ENCODE results near the gene CCDC15.

Gene CCDC15

DNA sequence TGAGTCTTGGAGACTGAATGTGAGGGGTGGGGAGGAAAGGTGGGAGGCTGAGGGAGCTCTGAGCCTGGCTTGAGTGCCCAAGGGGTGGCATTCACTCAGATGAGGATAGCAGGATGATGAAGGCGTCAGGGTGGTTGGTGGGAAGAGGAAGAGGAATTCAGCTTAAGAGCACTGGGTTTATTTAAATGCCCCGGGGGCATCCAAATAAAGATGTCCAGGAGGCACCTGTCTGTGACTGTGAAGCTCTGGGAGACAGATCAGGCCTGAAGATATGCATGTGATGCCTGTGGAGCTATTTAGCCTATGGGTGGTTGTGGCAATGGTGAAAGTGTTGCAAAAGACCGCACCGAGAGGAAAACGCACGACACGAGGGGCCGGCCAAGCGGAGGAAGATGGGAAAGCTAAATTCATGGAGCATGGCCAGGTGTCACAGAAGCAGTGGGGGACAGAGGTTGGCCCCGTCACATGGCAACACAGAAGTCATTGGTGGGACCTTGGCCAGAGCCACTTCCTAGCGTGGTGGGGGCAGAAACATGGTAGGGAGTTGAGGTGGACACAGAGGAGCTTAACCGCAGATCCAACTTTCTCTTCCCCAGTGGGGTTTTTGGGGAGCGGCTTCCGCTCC, 124.6 kb downstream of the CCDC15 start:
- Histone ChIP-seq H3K27ac (ENCODE audit: low read length) (no peak overlapping the region), H3K36me3 (ENCODE audit: control insufficient read depth in 1 of 2, insufficient read depth in 2 of 2, low read length in 2 of 2) (no peaks in the 10 kb centered on the region), H3K9me3 (ENCODE audit: control insufficient read depth in 1 of 2, low read length in 2 of 2) (no peaks in the 10 kb centered on the region), H3K4me3 (ENCODE audit: low read depth in 1 of 2, low read length in 2 of 2) (no peak overlapping the region), H3K27me3 (ENCODE audit: low read depth, low read length) (no peaks in the 10 kb centered on the region), H3K4me1 (ENCODE audit: control insufficient read depth in 1 of 2, insufficient read depth in 2 of 2, low read length in 2 of 2) (no peaks in the 10 kb centered on the region)

DNA sequence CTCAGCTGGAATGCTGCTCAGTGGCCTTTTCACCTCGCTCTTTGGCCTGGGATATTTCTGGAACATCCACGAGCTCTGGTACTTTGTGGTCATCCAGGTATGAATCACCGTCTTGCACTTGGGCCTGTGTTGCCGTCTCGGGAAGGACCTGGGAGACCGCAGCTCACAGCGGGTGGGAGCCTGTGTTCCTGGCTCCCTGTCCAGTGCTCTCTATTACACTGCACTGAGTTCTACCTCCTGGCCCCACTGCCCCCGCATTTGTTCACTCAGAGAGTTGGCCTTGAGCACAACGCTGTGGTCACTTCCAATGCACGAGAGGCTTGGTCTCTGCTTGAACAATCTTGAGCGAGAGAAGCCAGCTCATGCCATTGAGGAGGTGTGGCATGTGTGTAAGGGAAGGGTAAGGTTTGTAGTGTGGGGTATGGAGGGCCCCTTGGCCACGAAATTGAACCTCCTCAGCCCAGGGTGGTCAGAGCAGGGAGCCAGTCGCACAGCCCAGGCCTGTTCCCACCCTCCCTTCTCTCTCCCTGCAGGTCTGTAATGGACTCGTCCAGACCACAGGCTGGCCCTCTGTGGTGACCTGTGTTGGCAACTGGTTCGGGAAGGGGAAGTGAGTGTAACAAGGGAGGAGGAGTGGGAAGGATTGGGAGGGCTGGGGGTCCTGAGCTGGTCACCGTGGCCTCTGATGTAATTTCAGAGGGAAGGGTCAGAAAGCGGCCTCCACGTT, 125.3 kb downstream of the CCDC15 start:
- H3K4me1 ChIP-seq (ENCODE audit: control insufficient read depth in 1 of 2, insufficient read depth in 2 of 2, low read length in 2 of 2) = no peaks in the 10 kb centered on the region
- H3K36me3 ChIP-seq (ENCODE audit: control insufficient read depth in 1 of 2, insufficient read depth in 2 of 2, low read length in 2 of 2) = no peaks in the 10 kb centered on the region
- no peaks in the 10 kb centered on the region for H3K27me3 ChIP-seq (ENCODE audit: low read depth, low read length)
- no peak overlapping the region for H3K27ac ChIP-seq (ENCODE audit: low read length)
- H3K4me3 ChIP-seq (ENCODE audit: low read depth in 1 of 2, low read length in 2 of 2) = no peak overlapping the region
- no peaks in the 10 kb centered on the region for H3K9me3 ChIP-seq (ENCODE audit: control insufficient read depth in 1 of 2, low read length in 2 of 2)

DNA sequence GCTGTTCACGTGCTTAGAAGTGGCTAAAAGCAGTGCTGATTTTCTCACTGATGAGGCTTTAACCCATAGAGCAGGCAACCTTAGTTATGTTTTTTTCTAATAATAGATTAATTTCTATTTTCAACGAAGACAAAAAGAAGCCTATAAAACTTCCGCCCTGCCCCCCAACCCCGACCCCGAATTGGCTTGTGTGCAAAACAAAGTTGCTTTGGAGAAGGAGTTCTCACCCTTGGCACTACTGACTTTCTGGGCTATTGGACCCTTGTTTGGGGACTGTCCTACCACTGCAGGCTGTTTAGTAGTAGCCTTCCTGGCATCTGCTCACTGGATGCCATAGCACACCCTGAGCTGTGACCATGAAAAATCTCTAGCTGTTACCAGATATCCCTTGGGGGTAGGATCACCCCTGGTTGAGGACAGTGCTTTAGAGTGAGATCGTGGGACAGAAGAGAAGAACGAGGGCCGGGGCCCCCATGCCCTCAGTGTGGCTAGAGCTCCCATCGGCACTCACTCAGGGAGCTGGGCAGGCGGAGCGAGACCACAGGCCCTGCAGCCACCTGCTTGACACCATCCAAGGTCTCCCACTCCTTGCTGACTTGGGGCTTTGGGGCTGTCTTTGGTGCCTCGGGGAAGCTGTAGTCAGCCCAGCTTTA, 126.0 kb downstream of the CCDC15 start:
- Histone ChIP-seq H3K27me3 (ENCODE audit: low read depth, low read length) (no peaks in the 10 kb centered on the region), H3K4me3 (ENCODE audit: low read depth in 1 of 2, low read length in 2 of 2) (no peak overlapping the region), H3K4me1 (ENCODE audit: control insufficient read depth in 1 of 2, insufficient read depth in 2 of 2, low read length in 2 of 2) (no peaks in the 10 kb centered on the region), H3K9me3 (ENCODE audit: control insufficient read depth in 1 of 2, low read length in 2 of 2) (no peaks in the 10 kb centered on the region), H3K36me3 (ENCODE audit: control insufficient read depth in 1 of 2, insufficient read depth in 2 of 2, low read length in 2 of 2) (no peaks in the 10 kb centered on the region), H3K27ac (ENCODE audit: low read length) (no peak overlapping the region)

DNA sequence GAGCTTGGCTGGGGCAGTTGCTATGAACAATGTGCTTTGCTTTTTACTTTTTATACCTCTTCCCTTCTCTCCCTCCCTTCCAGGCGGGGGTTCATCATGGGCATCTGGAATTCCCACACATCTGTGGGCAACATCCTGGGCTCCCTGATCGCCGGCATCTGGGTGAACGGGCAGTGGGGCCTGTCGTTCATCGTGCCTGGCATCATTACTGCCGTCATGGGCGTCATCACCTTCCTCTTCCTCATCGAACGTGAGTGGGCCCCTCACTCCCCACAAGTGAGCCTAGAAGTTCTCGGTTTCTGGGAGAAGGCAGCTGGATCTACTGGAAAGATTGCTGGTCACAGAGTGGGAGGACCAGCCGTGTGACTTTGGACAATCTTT, 126.5 kb downstream of the CCDC15 start:
- H3K4me1 ChIP-seq (ENCODE audit: control insufficient read depth in 1 of 2, insufficient read depth in 2 of 2, low read length in 2 of 2) = no peaks in the 10 kb centered on the region
- no peaks in the 10 kb centered on the region for H3K27me3 ChIP-seq (ENCODE audit: low read depth, low read length)
- no peaks in the 10 kb centered on the region for H3K36me3 ChIP-seq (ENCODE audit: control insufficient read depth in 1 of 2, insufficient read depth in 2 of 2, low read length in 2 of 2)
- no peak overlapping the region for H3K4me3 ChIP-seq (ENCODE audit: low read depth in 1 of 2, low read length in 2 of 2)
- no peaks in the 10 kb centered on the region for H3K9me3 ChIP-seq (ENCODE audit: control insufficient read depth in 1 of 2, low read length in 2 of 2)
- no peak overlapping the region for H3K27ac ChIP-seq (ENCODE audit: low read length)

DNA sequence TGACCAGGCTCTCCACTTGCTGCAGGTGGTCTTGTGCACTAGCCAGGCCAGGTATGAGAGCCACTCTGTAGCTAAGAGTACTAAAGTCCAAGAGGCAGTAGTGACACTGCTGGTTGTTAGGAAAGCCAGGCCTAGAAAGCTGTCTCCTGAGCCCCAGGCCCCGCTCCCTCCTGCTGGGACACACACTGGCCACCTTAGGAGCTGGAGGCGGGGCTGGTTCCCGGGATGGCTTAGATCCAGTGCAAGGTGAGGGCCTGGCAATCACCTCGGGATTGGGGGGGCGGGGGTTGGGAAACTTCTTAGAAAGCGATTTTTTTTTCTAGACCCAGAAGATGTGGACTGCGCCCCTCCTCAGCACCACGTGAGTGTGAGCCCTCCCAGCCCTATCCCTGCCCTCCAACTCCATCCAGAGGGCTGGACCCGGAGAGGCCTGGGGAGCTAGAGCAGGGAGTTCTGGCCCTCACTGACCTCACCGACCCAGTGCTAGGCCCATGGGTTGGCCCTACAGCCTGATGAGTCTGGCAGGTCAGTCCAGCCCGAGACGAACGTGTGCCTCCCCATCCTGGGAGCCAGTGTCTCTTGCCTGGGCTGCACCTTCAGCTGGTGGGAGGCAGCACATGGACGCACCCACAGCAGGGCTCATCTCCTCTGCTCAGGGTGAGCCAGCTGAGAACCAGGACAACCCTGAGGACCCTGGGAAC, 127.2 kb downstream of the CCDC15 start:
- Histone ChIP-seq H3K27me3 (ENCODE audit: low read depth, low read length) (no peaks in the 10 kb centered on the region), H3K36me3 (ENCODE audit: control insufficient read depth in 1 of 2, insufficient read depth in 2 of 2, low read length in 2 of 2) (no peaks in the 10 kb centered on the region), H3K4me1 (ENCODE audit: control insufficient read depth in 1 of 2, insufficient read depth in 2 of 2, low read length in 2 of 2) (no peaks in the 10 kb centered on the region), H3K9me3 (ENCODE audit: control insufficient read depth in 1 of 2, low read length in 2 of 2) (no peaks in the 10 kb centered on the region), H3K27ac (ENCODE audit: low read length) (no peak overlapping the region), H3K4me3 (ENCODE audit: low read depth in 1 of 2, low read length in 2 of 2) (no peak overlapping the region)

DNA sequence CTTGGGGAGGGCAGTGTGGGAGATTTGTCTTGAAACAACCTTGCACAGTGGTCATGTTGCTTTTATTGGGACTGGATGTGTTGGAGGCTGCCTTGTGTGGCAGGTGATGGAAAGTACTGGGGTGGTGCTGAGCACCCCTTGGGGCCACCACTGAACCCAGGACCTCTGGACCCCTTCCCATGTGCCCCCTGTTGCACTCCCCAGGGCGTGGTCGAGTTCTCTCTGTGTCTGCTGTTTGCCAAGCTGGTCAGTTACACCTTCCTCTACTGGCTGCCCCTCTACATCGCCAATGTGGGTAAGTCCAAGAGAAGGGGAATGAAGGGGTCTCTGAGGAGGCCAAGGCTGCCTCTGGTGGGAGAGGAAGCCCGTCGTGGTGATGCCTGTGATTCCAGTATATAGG, 128.0 kb downstream of the CCDC15 start:
- Histone ChIP-seq H3K36me3 (ENCODE audit: control insufficient read depth in 1 of 2, insufficient read depth in 2 of 2, low read length in 2 of 2) (no peaks in the 10 kb centered on the region), H3K27ac (ENCODE audit: low read length) (no peak overlapping the region), H3K4me3 (ENCODE audit: low read depth in 1 of 2, low read length in 2 of 2) (no peak overlapping the region), H3K9me3 (ENCODE audit: control insufficient read depth in 1 of 2, low read length in 2 of 2) (no peaks in the 10 kb centered on the region), H3K4me1 (ENCODE audit: control insufficient read depth in 1 of 2, insufficient read depth in 2 of 2, low read length in 2 of 2) (no peaks in the 10 kb centered on the region), H3K27me3 (ENCODE audit: low read depth, low read length) (no peaks in the 10 kb centered on the region)

DNA sequence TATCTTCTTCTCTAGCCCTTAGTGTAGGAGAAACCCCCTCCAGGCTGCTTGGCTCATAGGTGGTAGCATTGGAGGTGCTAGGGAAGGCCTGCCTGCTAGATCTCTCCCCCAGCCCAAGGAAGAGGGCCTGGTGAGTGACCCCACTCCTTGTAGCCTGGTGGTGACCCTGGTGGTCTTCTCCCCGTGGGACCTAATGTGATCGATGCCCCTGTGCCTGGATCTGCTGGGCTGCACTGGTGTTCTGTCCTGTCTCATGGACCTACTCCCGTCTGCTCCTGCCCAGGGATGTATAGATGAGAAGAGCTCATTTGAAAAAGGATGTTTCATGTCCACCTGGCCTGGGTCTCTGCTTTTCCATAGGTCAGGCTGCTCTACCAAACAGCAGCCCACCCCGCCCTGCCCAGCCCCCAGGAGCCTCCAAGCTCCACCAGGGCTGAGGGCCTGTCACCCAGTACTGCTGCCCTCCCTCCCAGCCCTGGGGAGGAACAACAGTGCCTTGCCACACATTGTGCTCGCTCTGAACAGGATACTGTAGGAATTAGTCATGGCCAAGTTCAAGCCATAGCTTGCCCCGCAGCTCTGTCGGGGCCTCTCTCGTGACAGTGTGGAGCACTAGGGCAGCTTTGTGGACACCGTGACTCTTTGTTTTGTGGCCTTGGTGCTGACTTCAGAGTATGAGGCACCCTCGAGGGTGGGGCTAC, 128.8 kb downstream of the CCDC15 start:
- Histone ChIP-seq H3K9me3 (ENCODE audit: control insufficient read depth in 1 of 2, low read length in 2 of 2) (no peaks in the 10 kb centered on the region), H3K27me3 (ENCODE audit: low read depth, low read length) (no peaks in the 10 kb centered on the region), H3K4me3 (ENCODE audit: low read depth in 1 of 2, low read length in 2 of 2) (no peak overlapping the region), H3K36me3 (ENCODE audit: control insufficient read depth in 1 of 2, insufficient read depth in 2 of 2, low read length in 2 of 2) (no peaks in the 10 kb centered on the region), H3K27ac (ENCODE audit: low read length) (no peak overlapping the region), H3K4me1 (ENCODE audit: control insufficient read depth in 1 of 2, insufficient read depth in 2 of 2, low read length in 2 of 2) (no peaks in the 10 kb centered on the region)

DNA sequence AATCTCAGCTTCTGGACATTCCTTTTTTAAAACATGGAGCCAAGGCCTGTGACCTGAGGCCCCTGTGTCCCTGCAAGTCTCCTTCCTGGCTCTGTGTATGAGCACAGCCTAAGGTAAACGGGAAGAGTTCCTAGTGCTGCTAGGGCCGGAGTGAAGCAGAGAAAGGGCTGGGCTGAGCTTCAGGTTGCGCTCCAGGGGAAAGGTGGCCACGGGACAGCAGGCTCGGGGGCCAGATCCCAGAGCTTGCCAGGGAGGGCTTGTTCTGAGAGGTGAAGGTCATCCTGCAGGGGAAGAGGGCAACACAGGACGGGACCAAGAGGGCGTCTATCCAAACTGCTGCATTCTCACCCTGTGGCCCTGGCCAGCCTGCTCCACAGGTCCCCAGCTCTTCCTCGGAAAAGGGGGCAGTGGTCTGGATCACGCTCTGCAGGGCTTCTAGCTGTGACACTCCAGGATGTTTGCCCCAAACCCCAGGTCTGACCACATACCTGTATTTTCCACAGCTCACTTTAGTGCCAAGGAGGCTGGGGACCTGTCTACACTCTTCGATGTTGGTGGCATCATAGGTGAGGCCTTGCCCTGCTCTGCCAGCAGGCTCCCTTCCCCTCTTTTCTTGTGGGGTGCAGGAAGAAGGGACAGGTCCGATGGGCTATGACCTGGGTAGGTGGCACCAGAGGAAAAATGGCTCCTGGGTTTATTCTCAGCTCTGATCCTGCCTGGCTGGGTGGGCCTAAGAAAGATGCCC, 129.5 kb downstream of the CCDC15 start:
- no peak overlapping the region for H3K27ac ChIP-seq (ENCODE audit: low read length)
- H3K4me1 ChIP-seq (ENCODE audit: control insufficient read depth in 1 of 2, insufficient read depth in 2 of 2, low read length in 2 of 2) = no peaks in the 10 kb centered on the region
- H3K9me3 ChIP-seq (ENCODE audit: control insufficient read depth in 1 of 2, low read length in 2 of 2) = no peaks in the 10 kb centered on the region
- H3K4me3 ChIP-seq (ENCODE audit: low read depth in 1 of 2, low read length in 2 of 2) = no peak overlapping the region
- no peaks in the 10 kb centered on the region for H3K27me3 ChIP-seq (ENCODE audit: low read depth, low read length)
- H3K36me3 ChIP-seq (ENCODE audit: control insufficient read depth in 1 of 2, insufficient read depth in 2 of 2, low read length in 2 of 2) = no peaks in the 10 kb centered on the region

DNA sequence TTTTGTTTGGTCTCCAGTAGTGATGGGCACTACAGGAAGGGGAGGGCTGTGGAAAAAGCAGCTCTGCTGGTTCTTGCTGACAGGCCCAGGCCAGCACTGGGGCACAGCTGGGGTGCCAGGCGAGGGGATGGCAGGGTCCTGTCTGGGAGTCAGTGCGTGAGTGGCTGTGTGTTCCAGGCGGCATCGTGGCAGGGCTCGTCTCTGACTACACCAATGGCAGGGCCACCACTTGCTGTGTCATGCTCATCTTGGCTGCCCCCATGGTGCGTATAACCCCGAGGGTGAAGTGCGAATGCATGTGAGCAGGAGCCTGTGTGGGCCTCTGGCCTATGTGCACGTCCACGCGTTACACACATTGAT, 130.0 kb downstream of the CCDC15 start:
- no peaks in the 10 kb centered on the region for H3K4me1 ChIP-seq (ENCODE audit: control insufficient read depth in 1 of 2, insufficient read depth in 2 of 2, low read length in 2 of 2)
- no peaks in the 10 kb centered on the region for H3K27me3 ChIP-seq (ENCODE audit: low read depth, low read length)
- no peaks in the 10 kb centered on the region for H3K9me3 ChIP-seq (ENCODE audit: control insufficient read depth in 1 of 2, low read length in 2 of 2)
- no peaks in the 10 kb centered on the region for H3K36me3 ChIP-seq (ENCODE audit: control insufficient read depth in 1 of 2, insufficient read depth in 2 of 2, low read length in 2 of 2)
- H3K27ac ChIP-seq (ENCODE audit: low read length) = no peak overlapping the region
- no peak overlapping the region for H3K4me3 ChIP-seq (ENCODE audit: low read depth in 1 of 2, low read length in 2 of 2)

DNA sequence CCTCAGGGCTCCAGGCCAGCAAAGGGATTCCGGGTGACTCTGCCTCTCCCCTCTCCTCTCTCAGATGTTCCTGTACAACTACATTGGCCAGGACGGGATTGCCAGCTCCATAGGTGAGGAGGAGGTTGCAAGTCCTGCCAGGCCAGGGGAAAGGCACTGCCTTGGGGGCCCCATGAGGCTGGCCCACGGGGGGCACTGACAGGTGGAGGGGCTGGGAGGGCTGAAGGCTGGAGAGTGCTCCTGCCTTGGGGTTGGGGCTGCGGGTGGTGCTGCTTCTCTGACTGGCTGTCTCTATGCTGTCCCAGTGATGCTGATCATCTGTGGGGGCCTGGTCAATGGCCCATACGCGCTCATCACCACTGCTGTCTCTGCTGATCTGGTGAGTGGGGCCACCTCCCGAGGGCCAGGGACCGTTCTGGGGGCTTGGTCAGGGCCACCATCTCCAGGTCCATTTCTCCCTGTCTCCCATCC, 130.8 kb downstream of the CCDC15 start:
- Histone ChIP-seq H3K4me3 (ENCODE audit: low read depth in 1 of 2, low read length in 2 of 2) (no peak overlapping the region), H3K27ac (ENCODE audit: low read length) (no peak overlapping the region), H3K36me3 (ENCODE audit: control insufficient read depth in 1 of 2, insufficient read depth in 2 of 2, low read length in 2 of 2) (no peaks in the 10 kb centered on the region), H3K27me3 (ENCODE audit: low read depth, low read length) (no peaks in the 10 kb centered on the region), H3K9me3 (ENCODE audit: control insufficient read depth in 1 of 2, low read length in 2 of 2) (no peaks in the 10 kb centered on the region), H3K4me1 (ENCODE audit: control insufficient read depth in 1 of 2, insufficient read depth in 2 of 2, low read length in 2 of 2) (no peaks in the 10 kb centered on the region)
